ENCODE measurements around the gene RABL3. TPM values are rescaled to one million over a fixed set of nuclear protein-coding genes. Genes with fewer than 3 reads are reported as not detected.
"Not testable (repeated sequence)": the region's sequence is repeated elsewhere in the genome, so short reads cannot be mapped to it uniquely, and the experiment has no call there.

RABL3 gene
- total RNA-seq, 2 donors from 2014 or later, result 25.5 to 30.5 TPM

GRCh38 chr3:120766576-120766975 is 24.3 kb upstream of the RABL3 start:
- H3K4me1 ChIP-seq, result no peaks in the 10 kb centered on the region
- intact Hi-C loops (cut with DNase I), result no loop called here
- H3K27me3 ChIP-seq, result no peaks in the 10 kb centered on the region
- no peaks in the 10 kb centered on the region for H3K9me3 ChIP-seq
- no peaks in the 10 kb centered on the region for H3K36me3 ChIP-seq
- H3K27ac ChIP-seq, result no peak overlapping the region
- no peak overlapping the region for H3K4me3 ChIP-seq
- TF ChIP-seq CTCF (IDR thresholded peaks at IDR 0.05), result no peak
- no peak for DNase-seq
- H3K9ac ChIP-seq (ENCODE audit: low read depth in 2 of 2, low read length in 2 of 2), result no peak overlapping the region

GRCh38 chr3:120765830-120766493 is 23.6 kb upstream of the RABL3 start:
- Histone ChIP-seq H3K9ac (ENCODE audit: low read depth in 2 of 2, low read length in 2 of 2) (no peak overlapping the region), H3K9me3 (no peaks in the 10 kb centered on the region), H3K27ac (no peak overlapping the region), H3K4me1 (no peaks in the 10 kb centered on the region), H3K4me3 (no peak overlapping the region), H3K36me3 (no peaks in the 10 kb centered on the region), H3K27me3 (no peaks in the 10 kb centered on the region)
- DNase-seq, result no peak
- no peak for TF ChIP-seq CTCF (IDR thresholded peaks at IDR 0.05)
- intact Hi-C loops (cut with DNase I), result no loop called here

DNA sequence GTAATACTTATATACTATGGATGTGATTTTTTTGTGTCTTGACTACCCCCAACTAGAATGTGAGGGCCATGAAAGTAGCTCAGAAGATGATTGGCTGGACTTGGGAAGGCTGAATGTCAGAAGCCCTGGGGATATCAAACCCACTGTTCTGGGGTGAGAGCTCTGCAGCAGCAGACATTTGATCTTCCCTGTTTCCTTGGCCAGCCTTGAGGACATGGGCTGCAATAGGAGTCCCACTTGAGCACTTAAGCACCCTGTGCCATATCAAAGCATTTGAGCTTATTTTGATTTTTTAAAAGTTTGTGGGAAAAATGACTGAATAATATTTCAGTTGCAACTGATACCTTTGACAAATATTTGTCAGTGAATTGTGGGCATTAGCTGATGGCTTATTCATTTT is 21.9 kb upstream of the RABL3 start:
- no peak for DNase-seq
- intact Hi-C loops (cut with DNase I), result no loop called here
- no peak for TF ChIP-seq CTCF (IDR thresholded peaks at IDR 0.05)
- Histone ChIP-seq H3K4me3 (no peak overlapping the region), H3K9ac (ENCODE audit: low read depth in 2 of 2, low read length in 2 of 2) (no peak overlapping the region), H3K4me1 (no peaks in the 10 kb centered on the region), H3K36me3 (no peaks in the 10 kb centered on the region), H3K27me3 (no peaks in the 10 kb centered on the region), H3K27ac (no peak overlapping the region), H3K9me3 (no peaks in the 10 kb centered on the region)

DNA sequence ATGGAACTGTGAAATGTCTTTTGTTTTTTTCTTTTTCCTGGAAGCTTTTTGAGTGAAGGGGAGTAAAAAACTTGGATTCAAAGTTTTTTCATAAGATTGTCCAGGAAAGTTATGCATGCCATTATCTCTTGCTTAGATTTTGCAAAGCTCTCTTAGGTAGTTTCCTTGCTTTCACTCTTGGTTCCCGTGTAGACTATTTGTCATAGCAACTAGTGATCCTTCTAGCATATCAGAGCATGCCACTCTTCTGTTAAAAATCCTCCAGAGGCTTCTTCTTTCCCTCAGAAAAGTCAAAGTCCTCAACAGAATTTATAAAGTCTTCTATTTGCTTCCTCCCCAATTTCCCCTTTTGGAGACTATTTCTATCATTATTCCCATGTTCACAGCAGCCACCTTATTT is 21.3 kb upstream of the RABL3 start:
- TF ChIP-seq CTCF (IDR thresholded peaks at IDR 0.05), result no peak
- Histone ChIP-seq H3K9ac (ENCODE audit: low read depth in 2 of 2, low read length in 2 of 2) (no peak overlapping the region), H3K27ac (no peak overlapping the region), H3K9me3 (no peaks in the 10 kb centered on the region), H3K27me3 (no peaks in the 10 kb centered on the region), H3K4me1 (no peaks in the 10 kb centered on the region), H3K36me3 (no peaks in the 10 kb centered on the region), H3K4me3 (no peak overlapping the region)
- DNase-seq, result no peak
- intact Hi-C loops (cut with DNase I), result no loop called here

- no peak overlapping the region for H3K4me3 ChIP-seq
- no peak overlapping the region for H3K27ac ChIP-seq
- no peaks in the 10 kb centered on the region for H3K9me3 ChIP-seq
- H3K4me1 ChIP-seq, result no peaks in the 10 kb centered on the region
- no peaks in the 10 kb centered on the region for H3K36me3 ChIP-seq
- intact Hi-C loops (cut with DNase I), result no loop called here
- no peak for DNase-seq
- no peak overlapping the region for H3K9ac ChIP-seq (ENCODE audit: low read depth in 2 of 2, low read length in 2 of 2)
- no peak for TF ChIP-seq CTCF (IDR thresholded peaks at IDR 0.05)
- H3K27me3 ChIP-seq, result no peaks in the 10 kb centered on the region
Measured at GRCh38 chr3:120762615-120763014, 20.3 kb upstream of the RABL3 start.

GRCh38 chr3:120758551-120758950 is 16.2 kb upstream of the RABL3 start:
- H3K27ac ChIP-seq; H3K4me1 ChIP-seq; H3K9me3 ChIP-seq; H3K36me3 ChIP-seq; DNase-seq; intact Hi-C loops (cut with DNase I); H3K9ac ChIP-seq (ENCODE audit: low read depth in 2 of 2, low read length in 2 of 2); H3K27me3 ChIP-seq; H3K4me3 ChIP-seq: not testable (repeated sequence)

All from colonic mucosa (tissue), 4 donors.